OCI-LY7 (cell line): ENCODE results near the gene UCK2. TPM values are rescaled to one million over a fixed set of nuclear protein-coding genes. Genes with fewer than 3 reads are reported as not detected.

Experiments
- BruUV-seq: library from RNA; stranded (reverse); fragments of 400-500 nt; replicated peaks from 2 replicates; lab custom pipeline; 2021; lab: Mats Ljungman, UMichigan
- CTCF ChIA-PET: fragments of 300-600 bp; sonication (Branson Sonifier 250); formaldehyde crosslinking; loops from one replicate; lab custom pipeline; 2022; ENCODE audit warnings: antibody characterized with exemption; ENCODE audit not compliant: unreplicated experiment; lab: Charles Lee
- POLR2A ChIA-PET: fragments of 300-600 bp; sonication (Branson Sonifier 250); formaldehyde crosslinking; loops from one replicate; lab custom pipeline; 2022; ENCODE audit warnings: antibody characterized with exemption; lab: Charles Lee
- DNase-seq: peaks from one replicate; pipeline ENCODE4 v3.0.0-alpha.2; 2015; ENCODE audit warnings: low spot score
- H2AFZ ChIP-seq: fragments of 200-600 bp; sonication (generic), shearing (Covaris generic); 2 replicates; pipeline ENCODE4 v1.6.1; 2014; ENCODE audit warnings: mild to moderate bottlenecking, antibody characterized with exemption, low read length, moderate library complexity
- H3K27ac ChIP-seq: fragments of 200-600 bp; sonication (generic); 2 replicates; pipeline ENCODE4 v1.5.1; 2014; ENCODE audit warnings: mixed run types, low read depth, mild to moderate bottlenecking, moderate library complexity, low read length, inconsistent platforms; ENCODE audit not compliant: poor library complexity, severe bottlenecking
- H3K36me3 ChIP-seq: fragments of 200-600 bp; sonication (generic); 2 replicates; pipeline ENCODE4 v1.6.1; 2014; ENCODE audit warnings: mild to moderate bottlenecking, antibody characterized with exemption, low read length, moderate library complexity, mixed read lengths; ENCODE audit not compliant: insufficient read depth
- H3K4me1 ChIP-seq: fragments of 200-600 bp; sonication (generic); 2 replicates; pipeline ENCODE4 v1.5.1; 2014; ENCODE audit warnings: mild to moderate bottlenecking, low read length; ENCODE audit not compliant: insufficient read depth, poor library complexity, severe bottlenecking
- H3K4me2 ChIP-seq: fragments of 200-600 bp; sonication (generic); 2 replicates; pipeline ENCODE4 v1.6.1; 2014; ENCODE audit warnings: mild to moderate bottlenecking, low read length
- H3K4me3 ChIP-seq: fragments of 200-600 bp; sonication (generic); 2 replicates; pipeline ENCODE4 v1.5.1; 2014; ENCODE audit warnings: mild to moderate bottlenecking, low read depth, low read length; ENCODE audit not compliant: poor library complexity, severe bottlenecking
- H3K79me2 ChIP-seq: fragments of 200-600 bp; sonication (generic); 2 replicates; pipeline ENCODE4 v1.6.1; 2016; ENCODE audit warnings: low read depth, mild to moderate bottlenecking, low read length, moderate library complexity, mixed read lengths; ENCODE audit not compliant: insufficient read depth
- H3K9me2 ChIP-seq: fragments of 200-600 bp; sonication (generic); 2 replicates; pipeline ENCODE4 v1.6.1; 2016; ENCODE audit warnings: mild to moderate bottlenecking, low read length, mixed read lengths; ENCODE audit not compliant: insufficient read depth
- H3K9me3 ChIP-seq: fragments of 200-600 bp; sonication (generic); 2 replicates; pipeline ENCODE4 v1.6.1; 2014; ENCODE audit warnings: mild to moderate bottlenecking, mixed run types, low read length, mixed read lengths
- H4K20me1 ChIP-seq: fragments of 200-600 bp; sonication (generic); 2 replicates; pipeline ENCODE4 v1.6.1; 2014; ENCODE audit warnings: mild to moderate bottlenecking, antibody characterized with exemption, low read length, moderate library complexity, mixed read lengths; ENCODE audit not compliant: insufficient read depth
- EZH2phosphoT487 ChIP-seq: fragments of 200-600 bp; sonication (generic); IDR thresholded peaks from 2 replicates; pipeline ENCODE4 v1.6.1; 2018; ENCODE audit warnings: low read depth, borderline replicate concordance, mild to moderate bottlenecking, mixed run types, antibody characterized with exemption, low read length, moderate library complexity, mixed read lengths
- intact Hi-C: fragments of 100-400 bp; cut with micrococcal nuclease; formaldehyde crosslinking; loops from one replicate; pipeline ENCODE4 v1.10.0; 2022; ENCODE audit not compliant: unreplicated experiment
- total RNA-seq, 2 experiments: library from RNA; depleted of rRNA in 1 of 2; stranded (reverse); fragments of >200 nt in 1 of 2; shearing (Covaris generic) in 1 of 2; gene quantifications; 2 replicates each; pipeline ENCODE4 v1.2.3, GENCODE V29; 2014 to 2022
- TF ChIP-seq, protein P1 (sequence below): fragments of 200-600 bp; sonication (generic); conservative IDR thresholded peaks from 2 replicates; pipeline ENCODE4 v1.5.1; 2014; ENCODE audit warnings: mild to moderate bottlenecking, antibody characterized with exemption, low read length, moderate library complexity, mixed read lengths

The UCK2 gene
- total RNA-seq, 2 experiments from 2014 or later, result 66.0 to 75.8 TPM

DNA sequence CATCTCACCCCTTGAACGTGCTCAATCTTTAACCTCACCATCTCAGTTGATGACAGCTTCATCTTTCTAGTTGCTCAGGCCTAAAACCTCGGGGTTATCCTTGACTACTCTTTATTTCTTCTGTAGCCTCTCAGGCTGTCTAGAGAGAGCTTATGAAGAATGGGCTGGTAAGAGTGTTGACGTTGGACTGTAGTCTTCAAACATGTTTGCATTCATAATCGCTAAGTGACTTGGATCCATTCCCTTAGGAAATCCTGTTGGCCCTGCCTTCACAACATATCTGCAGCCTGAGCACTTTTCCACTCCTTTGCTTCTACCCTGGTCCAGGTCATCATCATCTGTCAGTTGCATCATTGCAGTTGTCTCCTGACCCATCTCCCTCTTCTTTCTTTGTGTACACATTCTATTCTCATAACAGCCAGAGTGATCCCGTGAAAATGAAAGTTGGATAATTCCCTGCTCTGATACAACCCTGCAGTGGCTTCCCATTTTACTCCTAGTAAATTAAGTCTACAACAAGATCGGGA is 10.5 kb downstream of the UCK2 start:
- H3K9me2 ChIP-seq, result no peaks in the 10 kb centered on the region
- H3K4me2 ChIP-seq, result no peak overlapping the region
- ChIA-PET CTCF (no interaction called here), POLR2A (interaction anchor here (1.3 kb wide), 1 partner anchor 9 kb away, joined by 6 read pairs; no protein-coding TSS in a partner anchor)
- no peaks in the 10 kb centered on the region for H3K9me3 ChIP-seq
- TF ChIP-seq, protein P1, sequence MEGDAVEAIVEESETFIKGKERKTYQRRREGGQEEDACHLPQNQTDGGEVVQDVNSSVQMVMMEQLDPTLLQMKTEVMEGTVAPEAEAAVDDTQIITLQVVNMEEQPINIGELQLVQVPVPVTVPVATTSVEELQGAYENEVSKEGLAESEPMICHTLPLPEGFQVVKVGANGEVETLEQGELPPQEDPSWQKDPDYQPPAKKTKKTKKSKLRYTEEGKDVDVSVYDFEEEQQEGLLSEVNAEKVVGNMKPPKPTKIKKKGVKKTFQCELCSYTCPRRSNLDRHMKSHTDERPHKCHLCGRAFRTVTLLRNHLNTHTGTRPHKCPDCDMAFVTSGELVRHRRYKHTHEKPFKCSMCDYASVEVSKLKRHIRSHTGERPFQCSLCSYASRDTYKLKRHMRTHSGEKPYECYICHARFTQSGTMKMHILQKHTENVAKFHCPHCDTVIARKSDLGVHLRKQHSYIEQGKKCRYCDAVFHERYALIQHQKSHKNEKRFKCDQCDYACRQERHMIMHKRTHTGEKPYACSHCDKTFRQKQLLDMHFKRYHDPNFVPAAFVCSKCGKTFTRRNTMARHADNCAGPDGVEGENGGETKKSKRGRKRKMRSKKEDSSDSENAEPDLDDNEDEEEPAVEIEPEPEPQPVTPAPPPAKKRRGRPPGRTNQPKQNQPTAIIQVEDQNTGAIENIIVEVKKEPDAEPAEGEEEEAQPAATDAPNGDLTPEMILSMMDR, result no peak
- TF ChIP-seq EZH2phosphoT487, result no peak
- peaks cover 25% of the 10 kb centered on the region for H3K4me1 ChIP-seq
- H3K79me2 ChIP-seq, result peaks cover 98% of the 10 kb centered on the region
- peaks cover 39% of the 10 kb centered on the region for H4K20me1 ChIP-seq
- peaks cover 16% of the 10 kb centered on the region; the same call in 1 of the 2 replicates for H3K36me3 ChIP-seq
- no peak overlapping the region for H3K27ac ChIP-seq
- no peak for DNase-seq
- intact Hi-C loops, result no loop called here
- H3K4me3 ChIP-seq, result no peak overlapping the region
- H2AFZ ChIP-seq, result no peak overlapping the region
- BruUV-seq, result no TSS peak

DNA sequence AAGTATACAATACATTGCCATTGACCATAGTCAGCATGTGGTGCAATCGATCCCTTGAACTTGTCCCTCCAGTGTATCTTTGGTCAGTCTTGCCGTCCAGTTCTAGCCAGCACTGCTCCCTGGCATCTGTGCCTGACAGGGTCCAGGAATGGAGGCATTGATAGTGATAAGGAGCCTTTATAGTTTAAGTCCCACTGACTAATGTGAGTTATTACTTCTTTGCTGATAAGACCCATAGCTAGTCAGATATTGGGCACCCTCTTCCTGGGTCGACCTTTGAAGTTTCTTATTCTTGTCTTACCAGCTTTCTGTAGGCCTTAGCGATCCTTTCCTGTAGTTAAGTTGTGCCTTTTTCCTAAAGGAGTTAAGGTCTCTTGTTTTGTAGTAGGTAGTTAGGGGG is 13.0 kb downstream of the UCK2 start:
- TF ChIP-seq EZH2phosphoT487, result no peak
- TF ChIP-seq, protein P1, result no peak
- Histone ChIP-seq H3K79me2 (peaks cover 98% of the 10 kb centered on the region), H3K4me1 (peaks cover 31% of the 10 kb centered on the region), H3K9me2 (no peaks in the 10 kb centered on the region), H3K4me2 (no peak overlapping the region), H2AFZ (no peak overlapping the region), H3K9me3 (no peaks in the 10 kb centered on the region), H3K27ac (no peak overlapping the region), H3K4me3 (no peak overlapping the region), H4K20me1 (peaks cover 42% of the 10 kb centered on the region), H3K36me3 (peaks cover 16% of the 10 kb centered on the region; the same call in 1 of the 2 replicates)
- BruUV-seq, result no TSS peak
- ChIA-PET POLR2A (interaction anchor here (3.9 kb wide), 1 partner anchor 11 kb away, joined by 19 read pairs; no protein-coding TSS in a partner anchor), CTCF (no interaction called here)
- DNase-seq, result no peak
- intact Hi-C loops, result no loop called here

- DNase-seq, result no peak
- peaks cover 14% of the 10 kb centered on the region; the same call in 1 of the 2 replicates for H3K36me3 ChIP-seq
- H3K27ac ChIP-seq, result no peak overlapping the region
- peaks cover 44% of the 10 kb centered on the region for H4K20me1 ChIP-seq
- peaks cover 98% of the 10 kb centered on the region for H3K79me2 ChIP-seq
- no peak overlapping the region for H3K4me3 ChIP-seq
- ChIA-PET POLR2A (interaction anchor here (2.5 to 3.9 kb wide), 2 partner anchors 12 to 19 kb away, joined by 7 to 19 read pairs; no protein-coding TSS in a partner anchor), CTCF (no interaction called here)
- H3K4me2 ChIP-seq, result no peak overlapping the region
- H3K4me1 ChIP-seq, result peaks cover 28% of the 10 kb centered on the region
- no TSS peak for BruUV-seq
- intact Hi-C loops, result no loop called here
- no peak overlapping the region for H2AFZ ChIP-seq
- H3K9me2 ChIP-seq, result no peaks in the 10 kb centered on the region
- H3K9me3 ChIP-seq, result no peaks in the 10 kb centered on the region
- TF ChIP-seq EZH2phosphoT487, result no peak
- TF ChIP-seq, protein P1, result no peak
Measured at GRCh38 chr1:165841582-165842017, 14.2 kb downstream of the UCK2 start.
